HG03571 (cell line): ENCODE data around the gene THRB.

Experiments
- ATAC-seq: cut with Tn5 transposase; IDR thresholded peaks from one replicate; pipeline ENCODE4 v1.9.1; 2021; ENCODE audit not compliant: unreplicated experiment

THRB gene

GRCh38 chr3:24513463-24513862 is 18.8 kb upstream of the THRB start:
- no peak for ATAC-seq

DNA sequence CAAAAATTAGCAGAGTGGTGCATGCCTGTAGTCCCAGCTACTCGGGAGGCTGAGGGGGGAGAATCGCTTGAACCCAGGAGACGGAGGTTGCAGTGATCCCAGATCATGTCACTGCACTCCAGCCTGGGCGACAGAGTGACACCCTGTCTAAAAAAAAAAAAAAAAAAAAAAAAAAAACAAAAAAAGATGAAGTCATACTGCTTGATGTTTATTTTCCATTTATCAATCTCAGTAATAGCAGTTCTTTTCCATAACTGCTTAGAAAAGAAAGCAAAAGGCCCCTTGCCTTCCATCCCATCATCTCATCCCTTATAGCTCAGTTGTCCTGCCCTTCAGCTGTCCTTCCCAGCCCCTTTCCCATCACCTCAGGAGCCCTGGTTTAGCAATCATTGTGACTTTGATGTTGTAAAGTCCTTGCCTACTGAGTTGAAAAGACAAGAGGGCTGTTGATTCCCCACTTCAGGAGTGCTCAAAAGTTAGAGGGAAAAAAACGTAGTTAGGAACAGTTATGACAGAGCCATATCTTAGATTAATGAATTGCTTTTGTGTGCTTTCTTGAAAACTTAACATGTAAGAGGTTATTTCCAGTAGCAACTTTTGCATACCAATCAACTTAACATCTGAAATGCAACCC is 18.0 kb upstream of the THRB start:
- ATAC-seq = no peak

- no peak for ATAC-seq
Measured at GRCh38 chr3:24510030-24510648, 15.5 kb upstream of the THRB start.

GRCh38 chr3:24508423-24508839 is 13.8 kb upstream of the THRB start:
- no peak for ATAC-seq

DNA sequence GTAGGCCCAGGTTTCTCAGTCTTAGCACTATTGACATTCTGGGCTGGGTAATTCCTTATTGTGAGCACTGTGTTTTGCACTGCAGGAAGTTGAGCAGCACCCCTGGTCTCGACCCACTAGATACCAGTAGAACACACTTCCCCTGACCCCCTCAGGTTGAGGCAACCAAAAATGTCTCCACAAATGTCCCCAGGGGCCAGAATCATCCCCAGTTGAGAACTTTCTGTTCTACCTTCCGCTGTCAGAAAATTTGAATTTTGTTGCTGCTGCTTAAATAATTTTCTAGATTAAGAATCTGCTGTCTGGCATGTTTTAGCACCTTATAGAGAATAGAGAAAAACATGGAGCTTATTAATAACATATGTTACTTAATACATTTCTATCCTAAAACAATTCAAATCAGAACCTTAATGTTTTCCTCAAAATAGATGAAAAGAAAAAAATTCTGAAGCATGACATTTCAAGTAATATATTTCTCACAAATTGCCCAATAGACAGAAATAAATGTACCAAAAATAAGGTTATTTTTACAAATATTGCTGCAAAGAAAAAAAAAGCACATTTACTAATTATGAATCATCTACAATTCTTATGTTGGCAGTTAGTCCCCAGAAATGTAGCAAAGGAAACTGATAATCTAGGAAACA is 13.2 kb upstream of the THRB start:
- no peak for ATAC-seq

DNA sequence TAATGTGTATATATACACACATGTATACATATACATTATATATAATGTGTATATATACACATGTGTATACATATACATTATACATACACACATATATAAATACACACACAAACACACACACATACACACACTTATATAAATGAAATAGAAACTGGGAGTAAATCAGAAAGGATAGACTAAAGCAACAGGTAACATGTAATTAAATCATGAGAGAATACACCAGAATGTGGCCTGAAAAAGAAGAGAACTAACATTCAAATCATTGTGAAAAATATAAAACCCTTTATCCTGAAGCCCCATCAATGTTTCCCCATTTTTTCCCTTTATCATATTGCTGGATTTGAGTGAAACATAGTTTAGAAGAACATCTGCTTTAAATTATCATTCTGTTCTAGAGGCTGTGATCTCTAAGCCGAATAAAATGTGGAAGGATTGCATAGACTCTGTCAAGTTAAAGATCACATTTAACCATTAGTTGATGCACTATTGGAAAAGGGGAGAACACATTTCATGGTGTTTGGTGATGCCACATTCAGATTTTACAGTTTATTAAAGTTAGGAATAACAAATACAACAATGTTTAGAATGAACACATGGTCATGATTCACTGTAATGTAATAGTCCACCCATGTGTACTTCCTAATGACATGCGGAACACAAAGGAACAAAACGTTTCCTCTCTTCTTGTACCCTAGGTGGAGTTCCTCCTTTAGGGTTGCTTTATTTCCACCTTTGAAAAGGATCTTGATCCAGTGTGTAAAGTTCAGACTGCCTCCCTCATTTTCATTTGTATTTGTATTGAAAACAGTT is 12.5 kb upstream of the THRB start:
- ATAC-seq = no peak

DNA sequence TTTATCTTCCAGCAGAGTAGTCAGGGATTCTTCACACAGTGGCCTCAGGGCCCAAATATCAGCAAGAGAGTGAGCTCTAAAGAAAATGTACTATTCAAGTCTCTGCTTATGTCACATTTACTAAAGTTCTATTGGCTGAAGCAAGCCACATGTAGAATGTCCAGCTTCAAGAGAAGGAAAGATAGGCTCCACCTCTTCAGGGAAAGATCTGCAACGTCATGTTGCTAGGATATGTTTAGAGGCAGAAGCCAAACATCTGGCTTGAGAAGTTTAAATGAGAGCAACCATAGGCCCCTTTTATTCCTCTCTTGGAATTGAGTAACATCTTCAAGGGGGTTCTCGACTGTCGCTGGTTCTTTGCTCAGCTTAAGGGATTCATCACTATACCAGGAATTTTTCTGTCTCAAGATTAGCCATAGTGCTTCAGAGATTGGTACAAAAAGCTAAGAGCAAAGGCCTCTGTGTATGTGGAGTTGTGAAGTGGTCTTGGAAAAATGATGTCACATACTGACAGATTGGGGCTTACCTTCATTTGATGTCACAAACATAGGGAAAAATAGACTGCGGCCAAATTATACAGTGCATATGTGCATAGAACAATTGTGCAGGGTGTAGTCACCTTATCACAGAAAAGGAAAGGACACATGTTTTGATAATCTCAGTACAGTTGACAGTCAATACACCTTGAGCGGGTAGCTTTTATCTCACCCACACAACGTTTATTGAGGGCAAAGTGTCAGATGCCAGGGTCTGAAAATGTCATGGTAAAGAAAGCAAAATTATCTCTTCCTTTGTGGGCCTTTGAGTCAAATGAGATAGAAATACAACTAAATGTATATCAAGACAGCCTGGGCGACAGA is 11.3 kb upstream of the THRB start:
- no peak for ATAC-seq

- no peak for ATAC-seq
Measured at GRCh38 chr3:24504772-24505171, 10.1 kb upstream of the THRB start.

GRCh38 chr3:24503616-24504113 is 9.0 kb upstream of the THRB start:
- ATAC-seq = peak; percentile 85

- no peak for ATAC-seq
Measured at GRCh38 chr3:24502690-24503089, 8.0 kb upstream of the THRB start.

DNA sequence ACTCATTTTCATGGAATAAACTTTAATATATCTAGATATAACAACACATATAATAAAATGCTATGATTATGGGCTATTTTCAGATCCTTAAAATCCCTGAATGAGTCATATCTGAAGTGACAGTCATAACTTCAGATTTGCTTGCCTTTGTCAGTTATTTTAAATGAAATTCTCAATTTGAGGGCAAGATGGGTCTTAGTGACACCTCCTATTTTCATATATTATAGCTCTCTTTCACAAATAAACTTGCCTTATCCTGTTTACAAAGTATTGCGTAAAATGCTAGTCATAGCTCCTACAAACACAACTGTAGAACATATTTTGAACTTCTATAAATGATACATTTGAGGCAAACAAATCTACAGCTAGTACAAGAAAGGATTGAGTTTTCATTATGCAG is 6.2 kb upstream of the THRB start:
- no peak for ATAC-seq

DNA sequence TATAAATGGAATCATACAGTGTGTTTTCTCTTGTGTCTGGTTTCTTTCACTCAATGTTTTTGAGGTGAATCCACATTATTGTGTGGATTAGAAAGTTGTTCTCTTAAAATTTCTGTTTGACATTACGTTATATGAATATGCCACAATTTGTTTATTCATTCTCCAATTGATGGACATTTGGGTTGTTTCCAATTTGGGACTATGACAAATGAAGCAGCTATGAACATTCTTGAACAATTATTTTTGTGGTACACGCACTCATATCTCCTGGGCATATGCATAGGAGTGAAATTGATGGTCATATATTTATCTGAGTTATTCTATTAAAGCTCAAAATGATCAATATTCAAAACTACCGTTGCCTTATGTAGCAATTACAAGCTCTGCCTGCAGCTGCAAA is 5.3 kb upstream of the THRB start:
- no peak for ATAC-seq

GRCh38 chr3:24498796-24499195 is 4.1 kb upstream of the THRB start:
- ATAC-seq = no peak

- ATAC-seq = no peak
Measured at GRCh38 chr3:24498391-24498790, 3.7 kb upstream of the THRB start.

DNA sequence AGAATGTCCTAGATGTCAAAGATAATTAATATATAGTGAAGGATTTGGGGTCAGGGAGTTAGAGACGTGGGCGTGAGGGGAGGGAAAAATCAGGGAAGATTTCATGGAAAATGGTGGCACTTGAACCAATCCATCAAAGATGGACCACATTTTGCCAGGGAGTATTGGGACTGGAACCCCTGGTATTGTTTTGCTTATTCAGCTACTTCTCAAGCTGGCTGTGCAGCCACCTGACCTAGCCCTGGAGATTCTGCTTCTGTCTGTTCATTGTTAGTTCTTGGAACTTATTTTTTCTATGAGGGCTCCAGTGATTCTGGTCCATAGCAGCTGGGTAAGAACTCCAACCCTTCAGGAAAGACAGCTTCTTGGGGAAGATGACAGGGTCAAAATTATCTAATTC is 3.3 kb upstream of the THRB start:
- ATAC-seq = no peak

- no peak for ATAC-seq
Measured at GRCh38 chr3:24496529-24497482, 2.2 kb upstream of the THRB start.

DNA sequence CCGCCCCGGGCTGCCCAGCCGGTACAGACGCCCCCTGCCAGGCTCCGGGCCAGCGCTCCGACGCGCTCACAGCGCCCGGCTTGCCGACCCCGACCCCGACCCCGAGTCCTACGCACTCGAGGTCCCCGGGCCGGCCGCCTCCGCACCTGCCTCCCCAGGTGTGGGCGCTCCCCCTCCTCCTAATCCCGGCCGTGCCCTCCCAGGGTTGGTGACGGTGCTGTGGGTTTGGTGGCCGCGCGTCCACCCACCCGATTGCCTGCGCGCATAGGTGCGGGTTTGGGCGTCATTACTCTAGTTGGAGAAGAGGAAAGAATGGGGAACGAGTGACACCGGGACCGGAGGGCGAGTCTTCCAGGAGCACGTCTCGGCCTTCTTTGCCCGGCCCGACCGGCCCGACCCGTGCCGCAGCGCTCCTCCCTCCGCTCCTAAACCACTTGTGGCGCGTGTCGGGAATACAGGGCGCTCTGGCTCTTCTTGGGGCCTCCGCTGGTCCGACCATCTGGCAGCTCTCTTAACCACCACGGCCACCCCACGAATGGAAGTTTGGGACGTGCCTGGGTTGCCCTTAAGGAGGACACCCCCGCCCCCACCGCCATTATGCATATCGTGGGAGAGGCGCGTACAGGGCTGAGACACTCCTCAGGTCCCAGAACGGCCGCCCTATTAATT is 810 bp upstream of the THRB start:
- ATAC-seq = no peak

DNA sequence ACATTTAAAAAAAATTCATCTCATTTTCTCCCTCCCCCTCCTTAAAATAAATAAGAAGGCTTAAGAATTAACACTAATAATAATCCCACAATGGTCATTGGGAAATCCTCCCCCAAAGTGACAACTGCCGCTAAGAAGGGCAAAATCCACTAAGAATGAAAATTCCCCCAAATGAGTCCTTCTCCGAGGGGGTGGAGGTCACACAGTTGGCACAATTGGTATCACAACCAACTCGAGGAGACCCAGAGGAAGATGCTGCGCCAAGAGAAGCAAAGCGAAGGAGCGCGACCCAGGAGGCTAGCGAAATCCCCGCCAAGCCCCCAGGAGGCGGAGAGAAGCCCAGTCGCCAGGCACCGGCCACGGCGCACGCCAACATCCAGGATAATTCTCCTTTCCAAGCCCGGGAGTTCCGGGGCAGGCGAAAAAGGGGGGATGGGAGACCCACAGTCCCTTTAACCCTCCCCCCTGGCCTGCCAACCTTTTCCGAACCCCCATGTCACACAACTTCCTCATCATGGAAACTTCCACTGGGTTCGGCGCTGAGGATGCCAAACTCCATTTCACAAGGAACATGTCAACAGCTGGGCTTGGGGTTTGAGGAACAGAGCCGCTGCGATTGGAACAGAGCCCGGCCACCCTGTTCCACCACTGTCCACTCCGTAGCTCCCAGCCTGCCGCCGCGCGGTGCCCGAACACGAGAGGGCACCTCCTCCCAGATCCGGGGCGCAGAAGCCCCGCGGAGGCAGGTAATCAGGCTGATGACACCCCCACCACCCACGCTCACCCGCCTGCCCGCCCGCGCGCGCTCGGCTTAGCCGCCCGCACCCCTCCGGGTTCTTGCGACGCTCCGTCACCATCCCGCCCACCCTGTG is 668 bp downstream of the THRB start:
- ATAC-seq = no peak
